IPS-18a (cell line): ENCODE results near the gene ZNF888.
A peak's percentile ranks its signal among the peaks of the same experiment; 100 is the strongest.
"Not testable (repeated sequence)": the region's sequence is repeated elsewhere in the genome, so short reads cannot be mapped to it uniquely, and the experiment has no call there.

Experiments
- H3K27ac ChIP-seq: one replicate; pipeline ENCODE4 v1.5.1; 2013; ENCODE audit warnings: low read length
- H3K27me3 ChIP-seq: one replicate; pipeline ENCODE4 v1.6.1; 2013; ENCODE audit warnings: mild to moderate bottlenecking, low read length; ENCODE audit not compliant: control insufficient read depth, insufficient read depth
- H3K36me3 ChIP-seq: one replicate; pipeline ENCODE4 v1.6.1; 2013; ENCODE audit warnings: low read depth, low read length; ENCODE audit not compliant: control insufficient read depth
- H3K4me1 ChIP-seq: one replicate; pipeline ENCODE4 v1.6.1; 2013; ENCODE audit warnings: low read depth, low read length; ENCODE audit not compliant: control insufficient read depth
- H3K4me3 ChIP-seq: one replicate; pipeline ENCODE4 v1.5.1; 2013; ENCODE audit warnings: low read length
- H3K9ac ChIP-seq: one replicate; pipeline ENCODE4 v1.6.1; 2013; ENCODE audit warnings: mild to moderate bottlenecking, low read length, moderate library complexity
- H3K9me3 ChIP-seq: one replicate; pipeline ENCODE4 v1.6.1; 2013; ENCODE audit warnings: low read depth, low read length; ENCODE audit not compliant: control insufficient read depth

The ZNF888 gene

GRCh38 chr19:52946322-52947310 lies 23.4 kb upstream of the ZNF888 start:
- Histone ChIP-seq H3K27ac (no peak overlapping the region), H3K9ac (no peak overlapping the region), H3K27me3 (no peaks in the 10 kb centered on the region), H3K9me3 (peaks cover 26% of the 10 kb centered on the region), H3K36me3 (peaks cover 21% of the 10 kb centered on the region), H3K4me3 (peak overlapping the region; percentile 47), H3K4me1 (peaks cover 13% of the 10 kb centered on the region)

DNA sequence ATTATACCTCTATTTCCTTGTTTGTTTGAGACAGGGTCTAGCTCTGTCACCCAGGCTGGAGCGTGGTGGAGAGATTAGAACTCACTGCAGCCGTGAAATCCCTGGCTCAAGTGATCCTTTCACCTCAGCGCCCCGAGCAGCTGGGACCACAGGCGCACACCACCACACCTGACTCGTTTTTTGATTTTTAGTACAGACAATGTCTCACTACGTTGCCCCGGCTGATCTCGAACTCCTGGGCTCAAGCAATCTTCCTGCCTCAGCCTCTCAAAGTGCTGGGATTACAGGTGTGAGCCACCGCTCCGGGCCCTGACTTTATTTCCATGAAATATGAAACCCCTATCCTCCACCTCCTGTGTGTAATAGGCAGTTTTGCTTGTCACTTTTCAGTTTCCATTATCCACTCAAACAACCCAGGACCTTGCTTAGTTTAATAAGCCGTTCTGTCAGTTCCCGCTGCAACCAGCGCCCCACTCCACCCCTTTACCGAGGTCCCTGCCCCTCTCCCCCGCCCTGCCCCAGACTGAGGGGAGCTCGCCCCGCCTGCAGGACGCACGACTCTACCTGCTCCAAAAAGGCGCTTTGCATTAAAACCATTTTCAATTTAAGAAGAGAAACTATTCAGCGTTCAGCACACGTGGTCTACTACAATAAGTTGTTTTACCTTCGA lies 22.6 kb upstream of the ZNF888 start:
- no peak overlapping the region for H3K27ac ChIP-seq
- H3K4me3 ChIP-seq = peak overlapping the region; percentile 47
- H3K9ac ChIP-seq = no peak overlapping the region
- peaks cover 13% of the 10 kb centered on the region for H3K4me1 ChIP-seq
- no peaks in the 10 kb centered on the region for H3K27me3 ChIP-seq
- H3K36me3 ChIP-seq = peaks cover 13% of the 10 kb centered on the region
- H3K9me3 ChIP-seq = peaks cover 18% of the 10 kb centered on the region

- H3K27me3 ChIP-seq, H3K9ac ChIP-seq, H3K27ac ChIP-seq, H3K4me3 ChIP-seq, H3K36me3 ChIP-seq: not testable (repeated sequence)
- Histone ChIP-seq H3K4me1 (peaks cover 13% of the 10 kb centered on the region), H3K9me3 (peaks cover 10% of the 10 kb centered on the region)
These were observed 21.7 kb upstream of the ZNF888 start for GRCh38 chr19:52944703-52945493.

DNA sequence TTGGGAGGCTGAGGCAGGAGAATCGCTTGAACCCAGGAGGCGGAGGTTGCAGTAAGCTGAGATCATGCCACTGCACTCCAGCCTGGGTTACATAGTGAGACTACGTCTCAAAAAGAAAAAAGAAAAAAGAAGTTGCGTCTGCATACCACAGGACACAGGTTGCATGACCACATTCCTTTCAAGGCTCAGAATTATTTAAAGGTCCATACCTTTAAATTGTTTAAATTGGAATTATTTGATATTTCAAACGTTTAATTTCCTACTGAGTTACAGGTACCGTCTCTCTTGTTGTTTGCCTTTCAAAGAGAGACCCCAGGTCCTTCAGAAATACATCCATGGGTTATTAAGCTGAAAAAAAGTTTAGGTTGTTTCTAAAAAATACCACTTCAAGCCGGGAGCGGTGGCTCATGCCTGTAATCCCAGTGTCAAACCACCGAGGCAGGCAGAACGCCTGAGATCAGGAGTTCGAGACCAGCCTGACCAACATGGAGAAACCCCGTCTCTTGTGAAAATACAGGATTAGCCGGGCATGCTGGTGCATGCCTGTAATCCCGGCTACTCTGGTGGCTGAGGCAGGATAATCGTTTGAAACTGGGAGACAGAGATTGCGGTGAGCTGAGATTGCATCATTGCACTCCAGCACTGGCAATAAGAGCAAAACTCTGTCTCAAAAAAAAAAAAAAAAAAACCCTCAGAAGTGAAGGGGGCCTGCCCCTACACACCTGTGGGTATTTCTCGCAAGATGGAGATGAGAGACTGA lies 20.8 kb upstream of the ZNF888 start:
- peaks cover 4% of the 10 kb centered on the region for H3K9me3 ChIP-seq

GRCh38 chr19:52943134-52943883 lies 20.1 kb upstream of the ZNF888 start:
- no peak overlapping the region for H3K9ac ChIP-seq
- peaks cover 4% of the 10 kb centered on the region for H3K9me3 ChIP-seq
- no peak overlapping the region for H3K27ac ChIP-seq
- H3K27me3 ChIP-seq = no peaks in the 10 kb centered on the region
- H3K4me3 ChIP-seq = peak overlapping the region; percentile 89
- peaks cover 13% of the 10 kb centered on the region for H3K4me1 ChIP-seq
- no peaks in the 10 kb centered on the region for H3K36me3 ChIP-seq

More for the DNA sequence above, 20.8 kb upstream of the ZNF888 start:
- Histone ChIP-seq H3K27me3 (no peaks in the 10 kb centered on the region), H3K27ac (peak overlapping the region; percentile 64), H3K4me3 (no peak overlapping the region), H3K9ac (no peak overlapping the region), H3K4me1 (peaks cover 13% of the 10 kb centered on the region), H3K36me3 (no peaks in the 10 kb centered on the region)

GRCh38 chr19:52942386-52943133 lies 19.3 kb upstream of the ZNF888 start:
- Histone ChIP-seq H3K36me3 (no peaks in the 10 kb centered on the region), H3K9me3 (no peaks in the 10 kb centered on the region), H3K27me3 (no peaks in the 10 kb centered on the region), H3K27ac (no peak overlapping the region), H3K4me3 (peak overlapping the region; percentile 89), H3K4me1 (peaks cover 13% of the 10 kb centered on the region), H3K9ac (peak overlapping the region; percentile 68)

DNA sequence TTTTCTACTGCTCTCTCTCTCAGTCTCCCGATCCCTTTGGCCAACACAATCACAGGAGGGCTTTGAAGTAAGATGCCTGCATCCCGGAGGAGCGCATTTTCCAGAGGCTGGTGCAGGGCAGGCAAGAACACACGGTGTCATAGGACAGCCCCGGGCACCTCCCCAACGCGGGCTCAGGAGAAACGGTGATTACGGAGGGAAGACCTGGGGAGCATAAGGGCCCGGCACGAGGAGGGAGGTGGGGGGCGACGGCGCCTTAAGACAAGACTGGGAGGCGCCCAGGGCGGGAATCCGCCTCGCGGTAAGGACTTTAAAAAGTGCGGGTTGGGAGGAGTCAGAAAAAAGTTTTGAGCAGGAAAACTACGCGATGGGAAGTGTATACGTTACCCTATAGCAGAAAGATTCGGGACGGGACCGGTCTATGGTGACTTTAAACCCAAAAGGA lies 18.7 kb upstream of the ZNF888 start:
- H3K27me3 ChIP-seq = no peaks in the 10 kb centered on the region
- H3K27ac ChIP-seq = no peak overlapping the region
- no peaks in the 10 kb centered on the region for H3K36me3 ChIP-seq
- H3K4me3 ChIP-seq = peak overlapping the region; percentile 89
- no peaks in the 10 kb centered on the region for H3K9me3 ChIP-seq
- peaks cover 13% of the 10 kb centered on the region for H3K4me1 ChIP-seq
- peak overlapping the region; percentile 68 for H3K9ac ChIP-seq

DNA sequence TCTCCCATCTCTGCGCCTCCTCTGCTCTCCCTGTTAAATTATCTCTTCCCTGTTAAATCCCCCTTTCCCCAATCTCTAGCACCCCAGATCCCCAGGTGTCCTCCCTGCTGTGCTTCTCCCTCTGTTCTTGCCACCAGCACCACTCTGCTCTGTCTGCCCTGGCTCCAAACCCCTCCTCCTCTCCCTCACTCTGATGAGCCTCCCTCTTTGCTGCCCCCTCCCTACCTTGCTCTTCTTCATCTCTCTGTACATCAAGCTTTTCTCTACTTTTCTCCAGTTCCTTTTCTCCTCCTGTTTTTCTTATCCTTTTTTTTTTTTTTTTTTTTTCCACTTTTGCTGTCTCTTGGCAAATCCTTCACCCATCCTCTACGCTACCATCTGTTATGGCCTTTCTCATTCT lies 18.3 kb upstream of the ZNF888 start:
- H3K36me3 ChIP-seq, H3K27ac ChIP-seq, H3K27me3 ChIP-seq, H3K9me3 ChIP-seq: not testable (repeated sequence)
- peak overlapping the region; percentile 89 for H3K4me3 ChIP-seq
- peak overlapping the region; percentile 68 for H3K9ac ChIP-seq
- peaks cover 13% of the 10 kb centered on the region for H3K4me1 ChIP-seq

DNA sequence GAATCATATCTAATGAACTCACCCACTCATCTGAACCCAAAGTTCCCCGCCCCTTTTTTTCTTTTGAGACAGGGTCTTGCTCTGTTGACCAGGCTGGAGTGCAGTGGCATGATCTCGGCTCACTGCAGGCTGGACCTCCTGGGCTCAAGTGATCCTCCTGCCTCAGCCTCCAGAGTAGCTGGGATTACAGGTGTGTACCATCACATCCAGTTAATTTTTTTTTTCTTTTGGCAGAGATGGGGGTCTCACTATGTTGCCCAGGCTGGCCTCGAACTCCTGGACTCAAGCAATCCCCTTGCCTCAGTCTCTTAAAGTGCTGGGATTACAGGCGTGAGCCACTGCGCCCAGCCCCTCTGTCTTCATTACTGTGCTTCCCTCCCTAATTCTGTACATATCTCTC lies 17.7 kb upstream of the ZNF888 start:
- H3K36me3 ChIP-seq, H3K27ac ChIP-seq, H3K27me3 ChIP-seq, H3K9me3 ChIP-seq, H3K9ac ChIP-seq, H3K4me3 ChIP-seq: not testable (repeated sequence)
- peaks cover 13% of the 10 kb centered on the region for H3K4me1 ChIP-seq

DNA sequence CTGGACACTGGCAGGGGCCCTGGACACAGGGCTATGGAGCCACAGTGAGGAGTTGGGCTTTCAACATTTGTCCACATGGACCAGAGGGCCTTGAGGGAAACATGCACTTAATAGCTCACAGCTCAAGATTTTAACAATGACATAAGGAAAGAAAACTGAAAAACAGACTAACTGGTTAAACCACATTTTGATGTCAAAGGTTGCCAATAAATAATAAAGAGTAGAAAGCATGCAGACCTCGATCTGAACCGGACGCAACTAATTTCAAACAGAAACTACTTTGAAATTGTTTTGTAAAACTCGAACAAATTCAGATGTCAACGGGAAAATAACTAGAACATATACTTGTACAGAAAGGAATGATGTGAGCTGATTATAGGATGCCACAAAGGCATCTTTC lies 15.5 kb upstream of the ZNF888 start:
- Histone ChIP-seq H3K4me3 (no peak overlapping the region), H3K4me1 (no peaks in the 10 kb centered on the region), H3K27me3 (no peaks in the 10 kb centered on the region), H3K9ac (no peak overlapping the region), H3K9me3 (no peaks in the 10 kb centered on the region), H3K27ac (no peak overlapping the region), H3K36me3 (no peaks in the 10 kb centered on the region)
